GM23248 (cell line): ENCODE data around the gene CASQ2. TPM values are rescaled to one million over a fixed set of nuclear protein-coding genes. Genes with fewer than 3 reads are reported as not detected.

Source experiments
- DNase-seq: peaks from one replicate; pipeline ENCODE4 v3.0.0-alpha.2; 2015
- H2AFZ ChIP-seq: fragments of 200-600 bp; sonication (generic); 2 replicates; pipeline ENCODE4 v1.6.1; 2016; ENCODE audit warnings: antibody characterized with exemption
- H3F3A ChIP-seq: fragments of 200-600 bp; sonication (generic); 2 replicates; pipeline ENCODE4 v1.6.1; 2016; ENCODE audit warnings: mild to moderate bottlenecking, antibody characterized with exemption, mixed run types; ENCODE audit not compliant: insufficient read depth
- H3K27ac ChIP-seq: fragments of 200-600 bp; sonication (generic); 2 replicates; pipeline ENCODE4 v1.5.1; 2016; ENCODE audit warnings: mild to moderate bottlenecking
- H3K27me3 ChIP-seq: fragments of 200-600 bp; sonication (generic); replicated peaks from 2 replicates; pipeline ENCODE4 v1.6.1; 2016; ENCODE audit warnings: mild to moderate bottlenecking; ENCODE audit not compliant: insufficient read depth
- H3K36me3 ChIP-seq: fragments of 200-600 bp; sonication (generic); 2 replicates; pipeline ENCODE4 v1.6.1; 2016; ENCODE audit warnings: low read depth, mild to moderate bottlenecking
- H3K4me1 ChIP-seq: fragments of 200-600 bp; sonication (generic); 2 replicates; pipeline ENCODE4 v1.6.1; 2016; ENCODE audit warnings: mild to moderate bottlenecking; ENCODE audit not compliant: insufficient read depth
- H3K4me2 ChIP-seq: fragments of 200-600 bp; sonication (generic); one replicate; pipeline ENCODE4 v1.6.1; 2016; ENCODE audit warnings: mild to moderate bottlenecking; ENCODE audit not compliant: unreplicated experiment
- H3K4me3 ChIP-seq: fragments of 200-600 bp; sonication (generic); 2 replicates; pipeline ENCODE4 v1.5.1; 2016; ENCODE audit warnings: mild to moderate bottlenecking
- H3K79me2 ChIP-seq: fragments of 200-600 bp; sonication (generic); 2 replicates; pipeline ENCODE4 v1.6.1; 2016; ENCODE audit warnings: mild to moderate bottlenecking; ENCODE audit not compliant: insufficient read depth
- H3K9ac ChIP-seq: fragments of 200-600 bp; sonication (generic); 2 replicates; pipeline ENCODE4 v1.6.1; 2016; ENCODE audit warnings: mild to moderate bottlenecking
- H3K9me2 ChIP-seq: fragments of 200-600 bp; sonication (generic); 2 replicates; pipeline ENCODE4 v1.6.1; 2016; ENCODE audit warnings: mixed run types, mild to moderate bottlenecking, moderate library complexity; ENCODE audit not compliant: insufficient read depth
- H3K9me3 ChIP-seq: fragments of 200-600 bp; sonication (generic); one replicate; pipeline ENCODE4 v1.6.1; 2017; ENCODE audit warnings: low read depth
- H4K20me1 ChIP-seq: fragments of 200-600 bp; sonication (generic); 2 replicates; pipeline ENCODE4 v1.6.0; 2016; ENCODE audit not compliant: insufficient read depth
- EZH2 ChIP-seq: fragments of 200-600 bp; sonication (generic); IDR thresholded peaks from 2 replicates; pipeline ENCODE4 v1.6.1; 2018; ENCODE audit warnings: antibody characterized with exemption, mild to moderate bottlenecking; ENCODE audit not compliant: insufficient read depth, poor library complexity, severe bottlenecking
- EZH2phosphoT487 ChIP-seq: fragments of 200-600 bp; sonication (generic); IDR thresholded peaks from 2 replicates; pipeline ENCODE4 v1.6.1; 2018; ENCODE audit warnings: antibody characterized with exemption, moderate library complexity, mild to moderate bottlenecking, low read depth; ENCODE audit not compliant: insufficient read depth
- WGBS, 2 experiments: methylation state at CpG; one replicate each; pipeline ENCODE4 v1.1.6; 2015 to 2017; ENCODE audit warnings: low lambda C conversion rate in 2 of 2, low coverage in 1 of 2; ENCODE audit errors: missing lambda C conversion rate in 2 of 2; 5-methylcytosine and 5-hydroxymethylcytosine counted together
- in situ Hi-C: fragments of 300-500 bp; cut with MboI; formaldehyde crosslinking; loops from 2 replicates; pipeline ENCODE4 v1.15.0; 2020
- polyA plus RNA-seq: library from polyadenylated mRNA; unstranded; fragments of >200 nt; fragmentation: Nextera tagmentation; extraction: Ambion mirVana; gene quantifications from 2 replicates; pipeline ENCODE4 v1.2.1, GENCODE V29; 2016
- total RNA-seq: library from RNA; depleted of rRNA; stranded (reverse); fragments of >200 nt; shearing (Covaris generic); gene quantifications from 2 replicates; pipeline ENCODE4 v1.2.3, GENCODE V29; 2014

The CASQ2 gene
- total and polyA plus RNA-seq, 2 experiments from 2014 or later: not detected

DNA sequence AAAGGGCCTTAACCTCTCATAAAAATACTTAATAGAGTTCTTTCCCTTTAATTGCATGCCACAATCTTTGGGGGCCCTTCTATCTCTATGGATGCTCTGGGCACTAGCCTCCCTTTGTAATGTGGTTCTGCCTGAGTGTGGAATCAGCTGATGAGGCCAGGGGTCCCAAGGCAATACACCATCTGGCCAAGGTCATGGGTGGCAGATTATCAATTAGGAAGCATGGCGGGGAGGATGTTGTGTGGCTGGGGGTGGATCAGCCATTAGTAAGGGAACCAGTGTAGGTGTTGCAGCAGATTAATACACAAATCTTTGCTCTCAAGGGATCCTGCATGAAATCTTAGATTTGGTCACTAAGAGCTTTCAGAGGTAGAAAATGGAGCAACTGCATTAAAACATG is 37.1 kb upstream of the CASQ2 start:
- Histone ChIP-seq H4K20me1 (no peaks in the 10 kb centered on the region), H3K79me2 (no peaks in the 10 kb centered on the region), H3F3A (no peaks in the 10 kb centered on the region), H3K4me1 (no peaks in the 10 kb centered on the region), H3K9ac (no peak overlapping the region), H3K27ac (no peak overlapping the region), H3K4me3 (no peak overlapping the region), H3K9me3 (no peaks in the 10 kb centered on the region), H3K27me3 (no peaks in the 10 kb centered on the region), H3K4me2 (no peak overlapping the region), H3K36me3 (no peaks in the 10 kb centered on the region), H2AFZ (no peak overlapping the region), H3K9me2 (no peaks in the 10 kb centered on the region)
- TF ChIP-seq EZH2 (no peak), EZH2phosphoT487 (no peak)
- WGBS, 2 experiments: 81 to 100% methylated on average over 1 of the region's 1 CpG
- in situ Hi-C loops: loop anchor here (10.0 to 25.0 kb wide), 2 partner anchors 179 to 682 kb away; no protein-coding TSS in a partner anchor
- DNase-seq: no peak

DNA sequence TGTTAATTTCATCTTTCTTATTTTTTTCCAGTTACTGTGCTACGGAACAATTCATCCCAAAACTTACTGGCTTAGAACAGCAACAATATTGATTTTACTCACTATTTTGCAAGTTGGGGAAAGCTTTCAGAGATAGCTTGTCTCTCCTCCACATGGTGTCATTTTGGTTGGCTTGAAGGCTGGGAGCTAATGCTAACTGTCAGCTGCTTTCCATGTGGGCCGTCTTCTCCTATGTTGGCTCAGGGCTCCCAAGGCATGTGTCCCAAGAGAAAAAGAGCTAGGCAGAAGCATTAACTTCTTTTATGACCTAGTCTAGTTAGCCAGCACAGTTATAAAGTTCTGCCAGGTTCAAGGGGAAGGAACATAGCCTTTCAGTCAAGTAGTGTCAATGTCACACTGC is 33.9 kb upstream of the CASQ2 start:
- H3K4me1 ChIP-seq: no peaks in the 10 kb centered on the region
- DNase-seq: no peak
- H3K27me3 ChIP-seq: no peaks in the 10 kb centered on the region
- WGBS, 2 experiments: 68 to 70% methylated on average over 2 of the region's 2 CpGs
- H3K27ac ChIP-seq: no peak overlapping the region
- no peaks in the 10 kb centered on the region for H3K79me2 ChIP-seq
- H3F3A ChIP-seq: no peaks in the 10 kb centered on the region
- no peaks in the 10 kb centered on the region for H3K9me2 ChIP-seq
- H3K36me3 ChIP-seq: no peaks in the 10 kb centered on the region
- no peak for TF ChIP-seq EZH2
- TF ChIP-seq EZH2phosphoT487: no peak
- H3K9me3 ChIP-seq: no peaks in the 10 kb centered on the region
- in situ Hi-C loops: loop anchor here (10.0 to 25.0 kb wide), 2 partner anchors 182 to 685 kb away; no protein-coding TSS in a partner anchor
- no peak overlapping the region for H2AFZ ChIP-seq
- no peak overlapping the region for H3K4me2 ChIP-seq
- no peaks in the 10 kb centered on the region for H4K20me1 ChIP-seq
- H3K4me3 ChIP-seq: no peak overlapping the region
- H3K9ac ChIP-seq: no peak overlapping the region

DNA sequence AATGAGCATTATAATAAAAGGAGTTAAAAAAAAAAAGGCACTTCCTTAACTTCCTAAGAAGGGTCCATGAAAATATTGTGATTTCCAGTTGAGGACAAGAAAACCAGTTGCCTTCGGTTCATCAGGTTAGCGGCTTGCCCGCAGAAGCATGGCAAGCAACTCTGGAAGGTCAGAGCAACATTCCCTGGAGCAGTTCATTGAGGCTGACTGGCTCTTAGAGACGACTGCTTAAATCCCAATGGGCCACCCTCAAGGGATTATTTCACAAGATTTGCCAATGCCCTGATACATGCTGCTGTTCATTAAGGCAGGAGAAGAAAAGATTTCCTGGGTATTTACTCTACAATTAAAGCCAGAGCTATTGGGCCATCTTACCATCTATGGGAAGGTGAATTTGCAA is 29.0 kb upstream of the CASQ2 start:
- Histone ChIP-seq H2AFZ (no peak overlapping the region), H3K4me1 (peaks cover 5% of the 10 kb centered on the region; the same call in 1 of the 2 replicates), H3K9me2 (no peaks in the 10 kb centered on the region), H3K4me2 (no peak overlapping the region), H3K9me3 (no peaks in the 10 kb centered on the region), H3K79me2 (no peaks in the 10 kb centered on the region), H3K4me3 (no peak overlapping the region), H3K27me3 (peaks cover 28% of the 10 kb centered on the region), H4K20me1 (no peaks in the 10 kb centered on the region), H3K9ac (no peak overlapping the region), H3K27ac (no peak overlapping the region), H3K36me3 (no peaks in the 10 kb centered on the region), H3F3A (no peaks in the 10 kb centered on the region)
- 84 to 85% methylated on average over 4 of the region's 4 CpGs for WGBS, 2 experiments
- TF ChIP-seq EZH2 (no peak), EZH2phosphoT487 (no peak)
- in situ Hi-C loops: no loop called here
- no peak for DNase-seq

DNA sequence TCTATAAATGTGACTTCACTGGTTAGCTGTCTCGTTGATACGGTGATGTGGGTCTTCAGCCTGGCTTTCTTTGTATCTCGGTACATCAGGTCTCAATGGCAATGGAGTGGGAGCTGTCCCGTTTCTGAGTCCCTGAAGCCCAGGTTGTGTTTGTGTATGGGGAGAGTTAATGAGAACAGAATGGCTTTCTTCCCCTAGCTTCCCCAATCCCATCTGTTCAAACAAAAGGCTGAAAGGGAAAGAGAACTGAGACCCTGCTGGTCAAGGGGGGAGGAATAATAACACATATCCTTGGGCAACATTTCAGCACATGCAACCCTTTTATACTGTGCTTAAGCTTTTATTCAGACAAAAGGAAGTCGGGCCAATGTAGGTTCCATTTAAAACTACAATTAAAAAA is 28.4 kb upstream of the CASQ2 start:
- H3K9me2 ChIP-seq: no peaks in the 10 kb centered on the region
- H3K9ac ChIP-seq: no peak overlapping the region
- no peak overlapping the region for H3K27ac ChIP-seq
- in situ Hi-C loops: no loop called here
- H3K4me2 ChIP-seq: no peak overlapping the region
- no peak for DNase-seq
- no peak for TF ChIP-seq EZH2phosphoT487
- TF ChIP-seq EZH2: no peak
- no peak overlapping the region for H3K4me3 ChIP-seq
- no peaks in the 10 kb centered on the region for H3F3A ChIP-seq
- H3K9me3 ChIP-seq: no peaks in the 10 kb centered on the region
- 34 to 36% methylated on average over 5 of the region's 5 CpGs for WGBS, 2 experiments
- no peaks in the 10 kb centered on the region for H3K79me2 ChIP-seq
- peaks cover 5% of the 10 kb centered on the region; the same call in 1 of the 2 replicates for H3K4me1 ChIP-seq
- no peaks in the 10 kb centered on the region for H4K20me1 ChIP-seq
- H2AFZ ChIP-seq: no peak overlapping the region
- H3K36me3 ChIP-seq: no peaks in the 10 kb centered on the region
- peaks cover 29% of the 10 kb centered on the region for H3K27me3 ChIP-seq

DNA sequence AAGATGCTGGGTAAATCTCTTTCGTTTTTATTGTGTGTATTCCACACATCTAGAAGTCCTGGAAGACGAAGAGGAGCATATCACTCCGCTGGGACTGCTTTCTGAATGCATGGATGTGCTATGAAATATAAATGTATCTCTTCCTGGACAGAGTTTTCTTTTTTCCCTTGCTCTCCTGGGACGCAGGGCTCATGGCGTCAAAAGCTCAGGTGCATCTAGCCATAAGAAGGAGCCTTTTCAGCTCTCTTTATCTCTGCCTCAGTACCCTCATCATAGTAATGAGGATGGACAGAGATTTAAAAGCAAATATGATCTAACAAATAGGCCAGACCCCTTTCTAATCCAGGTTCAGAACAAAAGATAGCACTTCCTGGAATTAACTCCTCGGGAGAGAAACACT is 27.5 kb upstream of the CASQ2 start:
- no peaks in the 10 kb centered on the region for H3F3A ChIP-seq
- no peak overlapping the region for H2AFZ ChIP-seq
- no peaks in the 10 kb centered on the region for H4K20me1 ChIP-seq
- no peaks in the 10 kb centered on the region for H3K9me3 ChIP-seq
- WGBS, 2 experiments: 62 to 67% methylated on average over 6 of the region's 6 CpGs
- in situ Hi-C loops: no loop called here
- peaks cover 5% of the 10 kb centered on the region; the same call in 1 of the 2 replicates for H3K4me1 ChIP-seq
- H3K9ac ChIP-seq: no peak overlapping the region
- TF ChIP-seq EZH2: no peak
- TF ChIP-seq EZH2phosphoT487: no peak
- H3K36me3 ChIP-seq: no peaks in the 10 kb centered on the region
- peaks cover 29% of the 10 kb centered on the region for H3K27me3 ChIP-seq
- no peak overlapping the region for H3K4me2 ChIP-seq
- H3K9me2 ChIP-seq: no peaks in the 10 kb centered on the region
- no peak overlapping the region for H3K4me3 ChIP-seq
- H3K27ac ChIP-seq: no peak overlapping the region
- H3K79me2 ChIP-seq: no peaks in the 10 kb centered on the region
- no peak for DNase-seq
